H1 (cell line): ENCODE results near the gene DLX4. TPM values are rescaled to one million over a fixed set of nuclear protein-coding genes. Genes with fewer than 3 reads are reported as not detected.
A peak's percentile ranks its signal among the peaks of the same experiment; 100 is the strongest.

ENCODE experiments used
- CTCF ChIA-PET: fragments of 300-600 bp; sonication (Branson Sonifier 250); formaldehyde crosslinking; loops from one replicate; lab custom pipeline; 2021; ENCODE audit not compliant: partially characterized antibody; lab: Charles Lee
- POLR2A ChIA-PET: fragments of 300-600 bp; sonication (Branson Sonifier 250); formaldehyde crosslinking; loops from one replicate; lab custom pipeline; 2021; ENCODE audit warnings: inconsistent platforms; ENCODE audit not compliant: partially characterized antibody; lab: Charles Lee
- DNase-seq, 2 experiments: peaks; one replicate each; pipeline versions ENCODE4 v3.0.0 to v3.0.0-alpha.2; 2010 to 2022; ENCODE audit warnings: low spot score in 2 of 2, low read depth in 1 of 2, mixed read lengths in 1 of 2
- FAIRE-seq: peaks from 2 replicates; lab custom pipeline; 2011; peaks lifted over from hg19 to GRCh38; lab: Jason Lieb, UNC
- H2AFZ ChIP-seq: 2 replicates; pipeline ENCODE4 v1.8.1; 2012; ENCODE audit warnings: low read length, inconsistent platforms
- H2AK5ac ChIP-seq: 2 replicates; pipeline ENCODE4 v1.6.1; 2013; ENCODE audit warnings: low read depth, low read length
- H2BK120ac ChIP-seq: replicated peaks from 2 replicates; pipeline ENCODE3; 2013; ENCODE audit warnings: low read depth, low read length, inconsistent platforms
- H2BK12ac ChIP-seq: 2 replicates; pipeline ENCODE4 v1.6.1; 2013; ENCODE audit warnings: low read depth, low read length
- H2BK15ac ChIP-seq: 2 replicates; pipeline ENCODE4 v1.6.1; 2013; ENCODE audit warnings: low read length
- H2BK20ac ChIP-seq: 2 replicates; pipeline ENCODE4 v1.6.1; 2013; ENCODE audit warnings: low read length
- H2BK5ac ChIP-seq: 2 replicates; pipeline ENCODE4 v1.6.1; 2013; ENCODE audit warnings: low read depth, low read length
- H3K14ac ChIP-seq: 2 replicates; pipeline ENCODE4 v1.6.1; 2013; ENCODE audit warnings: inconsistent platforms; ENCODE audit not compliant: insufficient read length
- H3K18ac ChIP-seq: 2 replicates; pipeline ENCODE4 v1.6.1; 2013; ENCODE audit warnings: low read length; ENCODE audit errors: extremely low read depth
- H3K23ac ChIP-seq: 2 replicates; pipeline ENCODE4 v1.6.1; 2013; ENCODE audit warnings: inconsistent platforms; ENCODE audit not compliant: insufficient read length
- H3K23me2 ChIP-seq: 2 replicates; pipeline ENCODE4 v1.6.1; 2013; ENCODE audit warnings: low read depth, low read length
- H3K27ac ChIP-seq: 2 replicates; pipeline ENCODE4 v1.6.1; 2011; ENCODE audit warnings: low read depth, low read length, inconsistent platforms
- H3K27me3 ChIP-seq, 4 experiments: replicated peaks in 1 of 4; 1 replicate in 1 of 4; 2 replicates in 3 of 4; pipeline versions ENCODE4 v1.6.1 to v1.8.1; 2011 to 2013; ENCODE audit warnings: low read length in 3 of 4, mild to moderate bottlenecking in 3 of 4, inconsistent platforms in 2 of 4, mixed read lengths in 2 of 4, moderate library complexity in 1 of 4; ENCODE audit not compliant: control insufficient read depth in 3 of 4, insufficient read depth in 3 of 4; ENCODE audit errors: extremely low read depth in 1 of 4
- H3K36me3 ChIP-seq, 4 experiments: 2 replicates each; pipeline versions ENCODE4 v1.6.1 to v1.8.1; 2011 to 2013; ENCODE audit warnings: mild to moderate bottlenecking in 4 of 4, low read length in 3 of 4, moderate library complexity in 2 of 4, control low read depth in 1 of 4, inconsistent platforms in 1 of 4; ENCODE audit not compliant: insufficient read depth in 4 of 4, control insufficient read depth in 2 of 4
- H3K4ac ChIP-seq: replicated peaks from 2 replicates; pipeline ENCODE3; 2013; ENCODE audit warnings: low read length, low read depth, mixed read lengths, inconsistent platforms; ENCODE audit not compliant: insufficient read length
- H3K4me1 ChIP-seq, 4 experiments: replicated peaks in 1 of 4; 1 replicate in 1 of 4; 2 replicates in 3 of 4; pipeline versions ENCODE4 v1.6.1 to v1.8.1; 2011 to 2013; ENCODE audit warnings: low read length in 3 of 4, inconsistent platforms in 2 of 4, mixed read lengths in 1 of 4; ENCODE audit not compliant: insufficient read depth in 4 of 4, control insufficient read depth in 3 of 4
- H3K4me2 ChIP-seq, 2 experiments: 2 replicates each; pipeline versions ENCODE4 v1.6.1 to v1.8.1; 2011 to 2013; ENCODE audit warnings: low read depth in 2 of 2, low read length in 2 of 2, control low read depth in 1 of 2, inconsistent platforms in 1 of 2, mild to moderate bottlenecking in 1 of 2; ENCODE audit not compliant: insufficient read depth in 1 of 2
- H3K4me3 ChIP-seq, 4 experiments: fragments of 200-600, 300-600 bp in 1 of 4; sonication (generic), shearing (Covaris generic), sonication (Bioruptor Twin) in 1 of 4; 2 replicates each; pipeline versions ENCODE4 v1.5.1 to v1.8.1; 2011 to 2016; ENCODE audit warnings: low read length in 4 of 4, low read depth in 3 of 4, control low read depth in 2 of 4, inconsistent platforms in 2 of 4, mild to moderate bottlenecking in 2 of 4, mixed read lengths in 1 of 4, moderate library complexity in 1 of 4; ENCODE audit not compliant: insufficient read depth in 2 of 4; ENCODE audit errors: extremely low read depth in 1 of 4
- H3K56ac ChIP-seq: replicated peaks from 2 replicates; pipeline ENCODE3; 2013; ENCODE audit warnings: low read depth, mild to moderate bottlenecking, mixed read lengths, low read length, inconsistent platforms; ENCODE audit not compliant: insufficient read length
- H3K79me1 ChIP-seq: 2 replicates; pipeline ENCODE4 v1.6.1; 2013; ENCODE audit warnings: low read depth, low read length, control low read depth
- H3K79me2 ChIP-seq, 2 experiments: 2 replicates each; pipeline versions ENCODE4 v1.6.1 to v1.8.1; 2012 to 2013; ENCODE audit warnings: low read length in 2 of 2, mild to moderate bottlenecking in 2 of 2, inconsistent platforms in 1 of 2; ENCODE audit not compliant: insufficient read depth in 2 of 2, control insufficient read depth in 1 of 2
- H3K9ac ChIP-seq, 4 experiments: replicated peaks in 1 of 4; 1 replicate in 1 of 4; 2 replicates in 3 of 4; pipeline versions ENCODE4 v1.6.1 to v1.8.1; 2011 to 2013; ENCODE audit warnings: low read depth in 3 of 4, low read length in 3 of 4, control low read depth in 2 of 4, mild to moderate bottlenecking in 2 of 4, moderate library complexity in 2 of 4, inconsistent platforms in 1 of 4; ENCODE audit errors: extremely low read depth in 1 of 4
- H3K9me3 ChIP-seq, 2 experiments: 2 replicates each; pipeline versions ENCODE4 v1.6.1 to v1.8.1; 2012 to 2013; ENCODE audit warnings: mild to moderate bottlenecking in 2 of 2, moderate library complexity in 2 of 2, control low read depth in 1 of 2, inconsistent platforms in 1 of 2, low read depth in 1 of 2, low read length in 1 of 2, mixed read lengths in 1 of 2; ENCODE audit not compliant: insufficient read depth in 2 of 2
- H4K20me1 ChIP-seq, 2 experiments: replicated peaks in 1 of 2; 2 replicates each; pipeline versions ENCODE3 to v1.8.1; 2011 to 2013; ENCODE audit warnings: inconsistent platforms in 2 of 2, low read length in 2 of 2, mild to moderate bottlenecking in 1 of 2; ENCODE audit not compliant: insufficient read depth in 2 of 2, control insufficient read depth in 1 of 2
- H4K5ac ChIP-seq: 2 replicates; pipeline ENCODE4 v1.6.1; 2013; ENCODE audit warnings: low read length, low read depth, mixed read lengths, inconsistent platforms; ENCODE audit not compliant: insufficient read length
- H4K8ac ChIP-seq: 2 replicates; pipeline ENCODE4 v1.8.0; 2013; ENCODE audit warnings: mild to moderate bottlenecking, moderate library complexity, low read length, inconsistent platforms; ENCODE audit not compliant: insufficient read depth; ENCODE audit errors: extremely low read depth
- H4K91ac ChIP-seq: replicated peaks from 2 replicates; pipeline ENCODE3; 2013; ENCODE audit warnings: low read length, mixed read lengths, inconsistent platforms; ENCODE audit not compliant: insufficient read length
- ATF3 ChIP-seq: IDR thresholded peaks from 2 replicates; pipeline ENCODE4 v1.6.1; 2011; ENCODE audit warnings: low read depth, mild to moderate bottlenecking, low read length; ENCODE audit not compliant: insufficient read depth
- CBX5 ChIP-seq: fragments of 300-800, 300-1000 bp; sonication (generic); IDR thresholded peaks from 2 replicates; pipeline ENCODE4 v1.7.1; 2016; ENCODE audit warnings: antibody characterized with exemption, low read length, low read depth
- CHD2 ChIP-seq: IDR thresholded peaks from 2 replicates; pipeline ENCODE4 v1.6.1; 2012; ENCODE audit warnings: low read length, improper control_type of control experiment
- CTBP2 ChIP-seq: IDR thresholded peaks from 2 replicates; pipeline ENCODE4 v1.7.0; 2011; ENCODE audit warnings: borderline replicate concordance, mild to moderate bottlenecking, moderate library complexity, mixed read lengths, low read length; ENCODE audit not compliant: insufficient read depth, insufficient read length
- E2F6 ChIP-seq: IDR thresholded peaks from 2 replicates; pipeline ENCODE4 v1.6.1; 2012; ENCODE audit warnings: inconsistent platforms
- FOSL1 ChIP-seq: IDR thresholded peaks from 2 replicates; pipeline ENCODE4 v1.6.1; 2011; ENCODE audit warnings: mild to moderate bottlenecking, low read depth, low read length, moderate library complexity; ENCODE audit not compliant: insufficient read depth
- KDM4A ChIP-seq: IDR thresholded peaks from one replicate; pipeline ENCODE4 v1.7.1; 2012; ENCODE audit warnings: low read depth, mild to moderate bottlenecking, moderate library complexity, low read length, inconsistent platforms; ENCODE audit not compliant: severe bottlenecking
- KDM5A ChIP-seq: fragments of 200-600 bp; IDR thresholded peaks from 2 replicates; pipeline ENCODE4 v1.7.1; 2012; ENCODE audit warnings: mild to moderate bottlenecking, low read length, inconsistent platforms, mixed read lengths
- RBBP5 ChIP-seq: IDR thresholded peaks from 2 replicates; pipeline ENCODE4 v1.7.1; 2012; ENCODE audit warnings: low read depth, mild to moderate bottlenecking, inconsistent platforms, low read length, moderate library complexity, borderline replicate concordance
- RXRA ChIP-seq: IDR thresholded peaks from 2 replicates; pipeline ENCODE4 v1.6.1; 2011; ENCODE audit warnings: low read depth, mild to moderate bottlenecking, low read length, moderate library complexity; ENCODE audit not compliant: insufficient read depth
- SRF ChIP-seq: IDR thresholded peaks from 2 replicates; pipeline ENCODE4 v1.6.1; 2011; ENCODE audit warnings: mild to moderate bottlenecking, low read depth, low read length, moderate library complexity
- TBP ChIP-seq: IDR thresholded peaks from 2 replicates; pipeline ENCODE4 v1.6.1; 2011; ENCODE audit warnings: low read depth, low read length, improper control_type of control experiment
- WGBS, 2 experiments: shearing (Covaris generic) in 1 of 2; methylation state at CpG; one replicate each; pipeline versions ENCODE4 v1.1.6 to v1.1.7; 2013 to 2015; ENCODE audit warnings: low lambda C conversion rate in 2 of 2, mixed read lengths in 2 of 2, inconsistent platforms in 1 of 2, low coverage in 1 of 2, missing lambda C conversion rate in 1 of 2; ENCODE audit not compliant: insufficient replicate concordance in 2 of 2, insufficient coverage in 1 of 2, insufficient read length in 1 of 2; ENCODE audit errors: extremely low coverage in 1 of 2, missing lambda C conversion rate in 1 of 2; 5-methylcytosine and 5-hydroxymethylcytosine counted together
- polyA plus RNA-seq, 7 experiments: library from polyadenylated mRNA; depleted of rRNA in 3 of 7; stranded (reverse) in 5 of 7; unstranded in 2 of 7; fragments of >200 nt in 5 of 7; fragments of 200-250 nt in 2 of 7; gene quantifications; 1 replicate in 5 of 7; 2 replicates in 1 of 7; 4 replicates in 1 of 7; pipeline versions ENCODE4 v1.2.1 to v1.2.3, GENCODE V29; 2011 to 2013; ENCODE audit warnings: missing spikeins in 2 of 7, mixed read lengths in 2 of 7
- total RNA-seq: library from RNA; stranded (reverse); fragmentation: NEBNext Ultra II Directional; extraction: Animal tissue kit (Norgen Biotek cat#: 25700); gene quantifications from 2 replicates; pipeline ENCODE4 v1.2.1, GENCODE V29; 2021

The DLX4 gene
- total and polyA plus RNA-seq, 2 of the 8 experiments (the other 6 are each of a cell fraction or from before 2014, with no cell fraction given) = 0.67 to 0.80 TPM

- H3K14ac ChIP-seq = no peak overlapping the region
- H3K23me2 ChIP-seq = 0 out of 2 replicates have a peak, but pooled peaks cover 3% of the 10 kb centered on the region
- H2AK5ac ChIP-seq = no peak overlapping the region
- no peak overlapping the region for H4K8ac ChIP-seq
- H3K79me2 ChIP-seq = no peaks in the 10 kb centered on the region
- H3K23ac ChIP-seq = no peak overlapping the region
- no peak overlapping the region for H3K4me3 ChIP-seq
- H3K4me1 ChIP-seq = peaks cover 0 to 1% (median under 1%) of the 10 kb centered on the region in 4 experiments; a peak in 3 of 7 replicates
- H3K56ac ChIP-seq = no peak overlapping the region
- H4K91ac ChIP-seq = no peak overlapping the region
- no peaks in the 10 kb centered on the region for H3K79me1 ChIP-seq
- 0 out of 2 replicates have a peak overlapping the region, but pooled peaks have one; percentile 2 for H2BK12ac ChIP-seq
- no peaks in the 10 kb centered on the region for H3K36me3 ChIP-seq
- no peaks in the 10 kb centered on the region for H3K9me3 ChIP-seq
- H2BK120ac ChIP-seq = no peak overlapping the region
- H3K18ac ChIP-seq = no peak overlapping the region
- no peak overlapping the region for H2AFZ ChIP-seq
- ChIA-PET CTCF (interaction anchor here (0.5 to 16.9 kb wide), 17 partner anchors 10 to 395 kb away, joined by 3 to 275 read pairs (median 6); partner anchors contain the start of gene DLX3), POLR2A (interaction anchor here (0.9 kb wide), 1 partner anchor 91 kb away, joined by 3 read pairs; no protein-coding TSS in a partner anchor)
- FAIRE-seq (no peak), DNase-seq (no peak)
- WGBS, 2 experiments = 82% methylated on average over 3 of the region's 3 CpGs; no CpG with 5 or more reads in 1 of the 2 experiments
- H2BK15ac ChIP-seq = no peak overlapping the region
- no peak overlapping the region for H4K5ac ChIP-seq
- H3K4ac ChIP-seq = no peak overlapping the region
- H2BK20ac ChIP-seq = no peak overlapping the region
- no peak overlapping the region for H3K27ac ChIP-seq
- no peak overlapping the region for H2BK5ac ChIP-seq
- no peak overlapping the region for H3K9ac ChIP-seq
- peaks cover 2 to 16% (median 11%) of the 10 kb centered on the region in 4 experiments for H3K27me3 ChIP-seq
- peaks cover 0 to 2% of the 10 kb centered on the region in 2 experiments for H4K20me1 ChIP-seq
- H3K4me2 ChIP-seq = no peak overlapping the region
- TF ChIP-seq FOSL1 (no peak), KDM5A (no peak), RXRA (no peak), KDM4A (no peak), CTBP2 (no peak), SRF (no peak), CHD2 (no peak), ATF3 (no peak), CBX5 (no peak), TBP (no peak), E2F6 (no peak), RBBP5 (no peak)
These were observed 11.6 kb upstream of the DLX4 start for GRCh38 chr17:49957350-49957749.
